ENCODE data around the gene RALGPS2. TPM values are rescaled to one million over a fixed set of nuclear protein-coding genes. Genes with fewer than 3 reads are reported as not detected.

The RALGPS2 gene
- total RNA-seq, 1 experiment from 2014 or later = 38.0 TPM

DNA sequence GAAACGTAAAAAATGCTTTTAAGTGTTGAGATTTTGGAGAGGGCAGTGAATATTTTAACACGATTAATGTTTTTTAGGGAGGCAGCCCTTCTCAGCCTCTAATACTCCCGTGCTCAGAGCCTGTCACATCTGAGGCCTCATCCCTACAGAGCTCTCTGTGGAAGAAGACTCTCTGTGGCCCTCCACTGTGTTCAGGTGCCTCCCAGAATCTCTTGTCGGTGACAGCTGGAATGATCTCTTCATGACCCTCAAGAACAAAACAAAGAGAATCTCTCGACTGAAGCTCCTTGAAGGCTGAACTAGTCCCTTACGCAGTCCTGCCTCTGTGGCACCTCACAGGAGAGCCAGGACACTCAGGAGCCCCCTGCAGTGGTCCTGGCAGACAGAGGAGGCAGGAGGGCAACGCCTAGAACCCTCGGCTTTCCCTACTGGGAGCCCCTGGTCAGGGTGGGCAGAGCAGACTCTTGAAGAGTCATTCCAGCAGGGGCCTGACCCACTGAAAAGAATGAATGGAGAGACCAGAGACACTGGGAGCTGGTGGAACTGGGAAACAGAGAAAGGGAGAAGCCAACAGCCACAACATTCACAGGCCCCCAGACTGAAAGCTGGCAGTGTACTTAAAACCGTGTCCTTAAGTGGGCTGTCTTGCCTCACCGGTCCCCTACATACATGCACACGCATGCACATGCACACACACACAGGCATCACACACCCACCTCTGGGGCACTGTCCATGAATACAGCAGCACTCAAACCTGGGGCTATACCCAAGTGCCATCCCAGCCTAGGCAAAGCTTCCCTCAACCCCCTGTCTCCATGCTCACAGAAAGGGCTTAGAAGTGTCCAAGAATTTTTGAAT is 213.3 kb downstream of the RALGPS2 start:
- no peak for TF ChIP-seq ZNF138 (CRISPR knock-in tag; conservative IDR thresholded peaks at IDR 0.05)
- no peak for TF ChIP-seq CBFB (CRISPR knock-in tag; IDR thresholded peaks at IDR 0.05; ENCODE audit: low read depth)
- no peak for TF ChIP-seq NR2C2 (CRISPR knock-in tag; IDR thresholded peaks at IDR 0.05)
- TF ChIP-seq TP53 (CRISPR knock-in tag; IDR thresholded peaks at IDR 0.05) = no peak
- TF ChIP-seq HMGA2 (CRISPR knock-in tag; IDR thresholded peaks at IDR 0.05) = no peak
- TF ChIP-seq, protein P1, sequence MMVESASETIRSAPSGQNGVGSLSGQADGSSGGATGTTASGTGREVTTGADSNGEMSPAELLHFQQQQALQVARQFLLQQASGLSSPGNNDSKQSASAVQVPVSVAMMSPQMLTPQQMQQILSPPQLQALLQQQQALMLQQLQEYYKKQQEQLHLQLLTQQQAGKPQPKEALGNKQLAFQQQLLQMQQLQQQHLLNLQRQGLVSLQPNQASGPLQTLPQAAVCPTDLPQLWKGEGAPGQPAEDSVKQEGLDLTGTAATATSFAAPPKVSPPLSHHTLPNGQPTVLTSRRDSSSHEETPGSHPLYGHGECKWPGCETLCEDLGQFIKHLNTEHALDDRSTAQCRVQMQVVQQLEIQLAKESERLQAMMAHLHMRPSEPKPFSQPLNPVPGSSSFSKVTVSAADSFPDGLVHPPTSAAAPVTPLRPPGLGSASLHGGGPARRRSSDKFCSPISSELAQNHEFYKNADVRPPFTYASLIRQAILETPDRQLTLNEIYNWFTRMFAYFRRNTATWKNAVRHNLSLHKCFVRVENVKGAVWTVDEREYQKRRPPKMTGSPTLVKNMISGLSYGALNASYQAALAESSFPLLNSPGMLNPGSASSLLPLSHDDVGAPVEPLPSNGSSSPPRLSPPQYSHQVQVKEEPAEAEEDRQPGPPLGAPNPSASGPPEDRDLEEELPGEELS (CRISPR knock-in tag; IDR thresholded peaks at IDR 0.05) = no peak
- no peak for TF ChIP-seq FOXK1 (CRISPR knock-in tag; IDR thresholded peaks at IDR 0.05)
- no peak for TF ChIP-seq SMAD4 (CRISPR knock-in tag; IDR thresholded peaks at IDR 0.05)
- TF ChIP-seq NFE2L1 (CRISPR knock-in tag; IDR thresholded peaks at IDR 0.05) = no peak
- TF ChIP-seq, protein P2, sequence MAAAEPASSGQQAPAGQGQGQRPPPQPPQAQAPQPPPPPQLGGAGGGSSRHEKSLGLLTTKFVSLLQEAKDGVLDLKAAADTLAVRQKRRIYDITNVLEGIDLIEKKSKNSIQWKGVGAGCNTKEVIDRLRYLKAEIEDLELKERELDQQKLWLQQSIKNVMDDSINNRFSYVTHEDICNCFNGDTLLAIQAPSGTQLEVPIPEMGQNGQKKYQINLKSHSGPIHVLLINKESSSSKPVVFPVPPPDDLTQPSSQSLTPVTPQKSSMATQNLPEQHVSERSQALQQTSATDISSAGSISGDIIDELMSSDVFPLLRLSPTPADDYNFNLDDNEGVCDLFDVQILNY (CRISPR knock-in tag; IDR thresholded peaks at IDR 0.05) = no peak
- no peak for TF ChIP-seq NR3C1 (CRISPR knock-in tag; conservative IDR thresholded peaks at IDR 0.05; ENCODE audit: low read depth)
- no peak for TF ChIP-seq ZNF263 (CRISPR knock-in tag; IDR thresholded peaks at IDR 0.05; ENCODE audit: low read depth)
- TF ChIP-seq, protein P3, sequence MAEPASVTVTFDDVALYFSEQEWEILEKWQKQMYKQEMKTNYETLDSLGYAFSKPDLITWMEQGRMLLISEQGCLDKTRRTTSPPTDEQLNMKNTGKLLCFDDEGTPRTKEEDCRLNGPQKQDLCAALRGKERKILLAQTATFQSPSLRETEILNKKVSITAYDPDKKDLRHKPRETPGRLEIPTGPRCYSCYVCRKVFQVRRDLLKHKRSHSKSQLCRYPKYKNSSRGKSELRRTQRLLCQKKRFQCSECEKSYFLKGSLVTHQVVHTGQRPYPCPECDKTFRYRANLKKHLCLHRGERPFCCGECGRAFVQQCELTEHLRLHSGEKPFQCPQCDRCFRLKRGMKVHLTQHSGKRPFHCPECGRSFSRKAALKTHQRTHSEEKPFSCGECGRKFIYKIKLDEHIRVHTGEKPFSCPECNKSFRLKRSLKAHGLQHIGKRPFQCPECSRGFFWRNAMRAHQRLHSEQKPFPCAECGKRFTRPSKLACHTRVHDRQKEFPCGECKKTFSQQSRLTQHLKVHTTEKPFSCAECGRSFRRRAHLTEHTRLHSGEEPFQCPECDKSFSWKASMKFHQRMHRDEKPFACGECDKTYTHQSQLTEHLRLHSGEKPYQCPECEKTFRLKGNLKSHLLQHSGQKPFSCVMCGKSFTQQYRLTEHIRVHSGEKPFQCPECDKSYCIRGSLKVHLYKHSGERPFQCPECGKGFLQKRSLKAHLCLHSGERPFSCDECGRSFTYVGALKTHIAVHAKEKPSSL (CRISPR knock-in tag; conservative IDR thresholded peaks at IDR 0.05) = no peak
- TF ChIP-seq, protein P4, sequence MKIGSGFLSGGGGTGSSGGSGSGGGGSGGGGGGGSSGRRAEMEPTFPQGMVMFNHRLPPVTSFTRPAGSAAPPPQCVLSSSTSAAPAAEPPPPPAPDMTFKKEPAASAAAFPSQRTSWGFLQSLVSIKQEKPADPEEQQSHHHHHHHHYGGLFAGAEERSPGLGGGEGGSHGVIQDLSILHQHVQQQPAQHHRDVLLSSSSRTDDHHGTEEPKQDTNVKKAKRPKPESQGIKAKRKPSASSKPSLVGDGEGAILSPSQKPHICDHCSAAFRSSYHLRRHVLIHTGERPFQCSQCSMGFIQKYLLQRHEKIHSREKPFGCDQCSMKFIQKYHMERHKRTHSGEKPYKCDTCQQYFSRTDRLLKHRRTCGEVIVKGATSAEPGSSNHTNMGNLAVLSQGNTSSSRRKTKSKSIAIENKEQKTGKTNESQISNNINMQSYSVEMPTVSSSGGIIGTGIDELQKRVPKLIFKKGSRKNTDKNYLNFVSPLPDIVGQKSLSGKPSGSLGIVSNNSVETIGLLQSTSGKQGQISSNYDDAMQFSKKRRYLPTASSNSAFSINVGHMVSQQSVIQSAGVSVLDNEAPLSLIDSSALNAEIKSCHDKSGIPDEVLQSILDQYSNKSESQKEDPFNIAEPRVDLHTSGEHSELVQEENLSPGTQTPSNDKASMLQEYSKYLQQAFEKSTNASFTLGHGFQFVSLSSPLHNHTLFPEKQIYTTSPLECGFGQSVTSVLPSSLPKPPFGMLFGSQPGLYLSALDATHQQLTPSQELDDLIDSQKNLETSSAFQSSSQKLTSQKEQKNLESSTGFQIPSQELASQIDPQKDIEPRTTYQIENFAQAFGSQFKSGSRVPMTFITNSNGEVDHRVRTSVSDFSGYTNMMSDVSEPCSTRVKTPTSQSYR (CRISPR knock-in tag; IDR thresholded peaks at IDR 0.05) = no peak
- no peak for TF ChIP-seq JUN (CRISPR knock-in tag; IDR thresholded peaks at IDR 0.05)
- TF ChIP-seq, protein P5, sequence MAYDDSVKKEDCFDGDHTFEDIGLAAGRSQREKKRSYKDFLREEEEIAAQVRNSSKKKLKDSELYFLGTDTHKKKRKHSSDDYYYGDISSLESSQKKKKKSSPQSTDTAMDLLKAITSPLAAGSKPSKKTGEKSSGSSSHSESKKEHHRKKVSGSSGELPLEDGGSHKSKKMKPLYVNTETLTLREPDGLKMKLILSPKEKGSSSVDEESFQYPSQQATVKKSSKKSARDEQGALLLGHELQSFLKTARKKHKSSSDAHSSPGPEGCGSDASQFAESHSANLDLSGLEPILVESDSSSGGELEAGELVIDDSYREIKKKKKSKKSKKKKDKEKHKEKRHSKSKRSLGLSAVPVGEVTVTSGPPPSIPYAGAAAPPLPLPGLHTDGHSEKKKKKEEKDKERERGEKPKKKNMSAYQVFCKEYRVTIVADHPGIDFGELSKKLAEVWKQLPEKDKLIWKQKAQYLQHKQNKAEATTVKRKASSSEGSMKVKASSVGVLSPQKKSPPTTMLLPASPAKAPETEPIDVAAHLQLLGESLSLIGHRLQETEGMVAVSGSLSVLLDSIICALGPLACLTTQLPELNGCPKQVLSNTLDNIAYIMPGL (CRISPR knock-in tag; IDR thresholded peaks at IDR 0.05) = no peak
- no peak for TF ChIP-seq CREM (CRISPR knock-in tag; IDR thresholded peaks at IDR 0.05)

More for the DNA sequence above, 213.3 kb downstream of the RALGPS2 start:
- DNase-seq (ENCODE audit: low spot score) = no peak
- ChIA-PET CTCF (interaction anchor here (1.0 to 3.9 kb wide), 4 partner anchors 8 to 437 kb away, joined by 3 to 18 read pairs (median 4); no protein-coding TSS in a partner anchor), POLR2A (no interaction called here)
- H3K27me3 Mint-ChIP-seq (ENCODE audit: low read depth) = no peaks in the 10 kb centered on the region
- H3K9me3 Mint-ChIP-seq = no peaks in the 10 kb centered on the region
- H3K4me3 Mint-ChIP-seq = no peak overlapping the region
- no peaks in the 10 kb centered on the region for H3K36me3 Mint-ChIP-seq
- no peak overlapping the region for H3K27ac Mint-ChIP-seq
- ATAC-seq = no peak
- H3K4me1 Mint-ChIP-seq = peaks cover 13% of the 10 kb centered on the region

Measured in WTC11 (cell line).